AG09319 (cell line): ENCODE measurements around the gene TSHZ3.

Source experiments
- DNase-seq: peaks from one replicate; pipeline ENCODE4 v3.0.0-alpha.2; 2010; ENCODE audit warnings: low read depth; ENCODE audit errors: extremely low read depth
- CTCF ChIP-seq: IDR thresholded peaks from 2 replicates; pipeline ENCODE4 v1.5.1; 2011; ENCODE audit warnings: low read depth, mild to moderate bottlenecking, inconsistent platforms, low read length, moderate library complexity

The TSHZ3 gene

DNA sequence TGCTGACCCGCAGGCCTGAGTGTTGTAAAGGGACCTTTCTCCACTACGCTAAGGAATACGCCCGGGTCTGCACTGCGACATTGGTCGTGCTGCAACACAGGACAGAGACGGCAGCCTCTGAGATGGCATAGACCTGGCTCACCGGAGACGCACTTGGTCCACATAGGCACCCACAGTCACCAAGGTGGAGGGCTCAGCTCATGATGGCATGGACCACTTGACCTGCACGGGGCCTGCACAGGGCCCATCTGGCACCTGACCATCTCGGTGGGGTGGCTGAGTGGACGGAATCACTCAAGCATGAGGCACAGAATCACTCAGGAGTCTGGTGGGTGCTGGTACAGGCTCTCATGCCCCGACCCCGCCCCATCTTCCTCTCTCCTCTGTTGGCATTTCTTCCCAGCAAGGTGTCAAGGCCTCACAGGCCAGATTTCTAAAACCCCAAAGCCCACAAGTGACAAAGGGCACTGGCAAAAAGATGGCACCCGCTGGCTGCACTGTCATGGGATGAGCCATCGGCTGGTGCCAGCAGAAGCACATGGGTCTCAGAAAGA, 45.9 kb downstream of the TSHZ3 start:
- no peak for TF ChIP-seq CTCF
- DNase-seq, result no peak

- DNase-seq, result no peak
- no peak for TF ChIP-seq CTCF
Measured at GRCh38 chr19:31301306-31301980, 47.8 kb downstream of the TSHZ3 start.

- DNase-seq, result no peak
- TF ChIP-seq CTCF, result no peak
Measured at GRCh38 chr19:31300422-31300821, 48.8 kb downstream of the TSHZ3 start.

DNA sequence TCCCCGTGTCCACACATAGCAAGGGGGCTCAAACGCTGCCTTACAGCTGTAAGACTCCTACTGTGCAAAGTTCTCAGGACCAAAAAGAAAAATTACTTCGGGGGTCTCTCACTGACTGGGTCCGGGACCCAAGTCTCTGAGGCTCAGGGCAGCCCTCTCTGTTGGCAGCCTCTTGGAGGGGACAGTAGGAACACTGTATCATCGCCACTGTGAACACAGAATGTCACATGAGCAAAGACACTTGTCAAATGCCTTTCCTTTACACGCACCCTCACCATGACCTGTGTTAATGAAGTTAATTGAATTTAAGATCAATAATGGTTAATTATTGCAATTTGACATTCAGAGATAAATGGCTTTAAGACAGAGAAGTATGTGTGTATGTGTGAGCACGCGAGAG, 49.6 kb downstream of the TSHZ3 start:
- TF ChIP-seq CTCF, result no peak
- no peak for DNase-seq

GRCh38 chr19:31297991-31298390, 51.2 kb downstream of the TSHZ3 start:
- TF ChIP-seq CTCF, result no peak
- DNase-seq, result no peak

- no peak for TF ChIP-seq CTCF
- DNase-seq, result no peak
Measured at GRCh38 chr19:31296741-31297390, 52.4 kb downstream of the TSHZ3 start.

DNA sequence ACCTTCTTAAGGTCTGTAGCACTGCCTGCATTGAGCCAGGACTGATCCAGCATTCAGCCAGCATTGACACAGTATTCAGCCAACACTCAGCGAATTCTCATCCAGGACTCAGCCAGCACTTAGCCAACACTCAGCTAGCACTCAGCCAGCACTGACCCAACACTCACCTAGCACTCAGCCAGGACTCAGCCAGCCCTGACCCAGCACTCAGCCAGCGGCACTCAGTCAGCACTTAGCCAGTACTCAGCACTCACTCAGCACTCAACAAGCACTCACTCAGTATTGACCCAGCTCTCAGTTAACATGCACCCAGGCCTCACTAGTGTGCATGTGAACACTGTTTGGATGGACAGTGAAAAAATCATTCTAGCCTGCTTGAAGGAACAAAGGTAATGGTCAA, 55.0 kb downstream of the TSHZ3 start:
- no peak for TF ChIP-seq CTCF
- no peak for DNase-seq
